Stomach (tissue), 9 donors: Measurements from ENCODE around the gene SMAD3. TPM values are rescaled to one million over a fixed set of nuclear protein-coding genes. Genes with fewer than 3 reads are reported as not detected.
"Not testable (repeated sequence)": the region's sequence is repeated elsewhere in the genome, so short reads cannot be mapped to it uniquely, and the experiment has no call there.

Experiments
- DNase-seq, 2 donors: peaks; one replicate each; pipeline versions ENCODE4 v3.0.0 to v3.0.0-alpha.2; 2013 to 2019
- H3K27ac ChIP-seq, 5 donors: fragments of 200-600 bp in 4 of 5; sonication (generic) in 4 of 5; one replicate each; pipeline ENCODE4 v1.5.1; 2013 to 2019; ENCODE audit warnings: mild to moderate bottlenecking in 1 of 5, moderate library complexity in 1 of 5
- H3K27me3 ChIP-seq, 3 donors: fragments of 200-600 bp; sonication (generic); one replicate each; pipeline ENCODE4 v1.5.1; 2017 to 2019; ENCODE audit warnings: mixed run types in 1 of 3
- H3K36me3 ChIP-seq, 4 donors: fragments of 200-600 bp; sonication (generic); 1 replicate in 3 of 4; 2 replicates in 1 of 4; pipeline ENCODE4 v1.5.1; 2016 to 2019
- H3K4me1 ChIP-seq, 4 donors: fragments of 200-600 bp; sonication (generic); one replicate each; pipeline ENCODE4 v1.5.1; 2016 to 2019
- H3K4me3 ChIP-seq, 4 donors: fragments of 200-600 bp; sonication (generic) in 3 of 4; one replicate each; pipeline ENCODE4 v1.5.1; 2016 to 2019; ENCODE audit warnings: mild to moderate bottlenecking in 1 of 4
- H3K9me3 ChIP-seq, 4 donors: fragments of 200-600 bp; sonication (generic); one replicate each; pipeline ENCODE4 v1.5.1; 2016 to 2019
- EP300 ChIP-seq: sonication (generic); formaldehyde crosslinking; IDR thresholded peaks from one replicate; pipeline ENCODE4 v1.6.1; 2017; ENCODE audit warnings: antibody characterized with exemption
- POLR2A ChIP-seq, 4 donors: fragments of 450-650 bp; IDR thresholded peaks; one replicate each; pipeline ENCODE4 v1.6.1; 2016; ENCODE audit warnings: antibody characterized with exemption in 4 of 4, control low read depth in 2 of 4, mild to moderate bottlenecking in 1 of 4, moderate library complexity in 1 of 4
- POLR2AphosphoS5 ChIP-seq, 3 donors: sonication (generic); formaldehyde crosslinking; IDR thresholded peaks; one replicate each; pipeline ENCODE4 v1.6.1; 2016; ENCODE audit warnings: antibody characterized with exemption in 3 of 3
- WGBS, 5 donors: extraction: QIAGEN DNeasy Blood & Tissue Kit in 3 of 5; methylation state at CpG; one replicate each; pipeline versions ENCODE4 v1.1.5 to v1.1.7; 2013 to 2018; 5-methylcytosine and 5-hydroxymethylcytosine counted together
- intact Hi-C: fragments of 100-400 bp; cut with DNase I; formaldehyde crosslinking; loops from one replicate; pipeline ENCODE4 v1.15.1; 2023; ENCODE audit warnings: low total_unique reads
- polyA plus RNA-seq, 3 donors: library from polyadenylated mRNA; stranded (reverse); fragments of 200-250 nt; gene quantifications; one replicate each; pipeline ENCODE4 v1.2.3, GENCODE V29; 2013
- total RNA-seq, 5 donors: library from RNA; depleted of rRNA; stranded (reverse); fragments of >200 nt; gene quantifications; one replicate each; pipeline versions ENCODE4 v1.1.0 to v1.2.3, GENCODE V29; 2014 to 2016
- TF ChIP-seq, protein P1 (sequence below), 7 experiments: fragments of 450-650 bp in 4 of 7; fragments of 200-600 bp in 3 of 7; sonication (generic) in 3 of 7; IDR thresholded peaks; one replicate each; pipeline ENCODE4 v1.5.1; 2016 to 2019; ENCODE audit warnings: antibody characterized with exemption in 7 of 7, control low read depth in 2 of 7, mild to moderate bottlenecking in 1 of 7
- donor health status: healthy with polysubstance abuse.
- donor health status: Bipolar disorder and iron deficiency.
- donor health status: healthy.

Gene SMAD3
- total and polyA plus RNA-seq, 8 donors = 6.8 to 103 (median 27.5) TPM

DNA sequence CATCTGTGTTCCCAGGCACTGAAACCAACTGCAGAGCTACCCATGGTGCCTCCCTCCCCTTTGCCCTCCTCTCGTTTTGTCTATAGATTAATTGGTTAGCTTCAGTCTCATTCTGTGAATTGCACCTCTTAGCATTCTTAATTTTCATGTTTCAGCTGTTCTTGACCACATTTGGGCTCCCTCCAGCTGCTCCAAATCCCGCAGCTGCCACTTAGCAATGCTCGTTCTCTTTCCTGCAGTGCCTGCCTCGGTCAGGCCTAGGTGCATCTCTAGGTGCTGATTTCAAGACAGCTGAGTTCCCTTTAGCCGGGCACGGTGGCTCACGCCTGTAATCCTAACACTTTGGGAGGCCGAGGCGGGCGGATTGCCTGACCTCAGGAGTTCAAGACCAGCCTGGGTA is 47.0 kb upstream of the SMAD3 start:
- intact Hi-C loops = no loop called here

DNA sequence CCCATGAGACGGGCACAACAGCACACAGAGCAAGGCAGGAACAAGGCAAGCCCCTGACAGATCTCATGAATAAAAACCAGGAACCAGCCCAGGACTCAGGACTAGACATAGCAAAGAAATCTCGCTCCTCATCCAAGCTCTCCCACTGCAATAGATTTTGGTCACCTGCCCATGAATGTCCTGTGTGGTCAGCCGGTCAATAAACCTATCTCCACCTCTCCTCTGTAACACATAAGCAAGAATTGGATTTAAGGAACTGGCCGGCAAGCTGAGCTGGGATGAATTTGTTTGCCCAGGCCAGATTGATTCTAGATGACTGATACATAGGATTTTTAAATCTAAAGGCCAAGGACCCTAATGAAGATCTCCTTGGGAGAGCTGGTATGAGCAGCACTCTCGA is 46.3 kb upstream of the SMAD3 start:
- H3K27ac ChIP-seq = no peak overlapping the region
- H3K4me1 ChIP-seq = peaks cover 5 to 21% (median 7%) of the 10 kb centered on the region in 4 donors
- intact Hi-C loops = no loop called here
- H3K27me3 ChIP-seq = no peaks in the 10 kb centered on the region
- no peaks in the 10 kb centered on the region for H3K9me3 ChIP-seq
- 77 to 87% (median 82%) methylated on average over 5 of the region's 5 CpGs for WGBS, 5 donors
- no peak overlapping the region for H3K4me3 ChIP-seq
- H3K36me3 ChIP-seq = no peaks in the 10 kb centered on the region
- TF ChIP-seq POLR2AphosphoS5 (IDR thresholded peaks at IDR 0.05) = no peak
- TF ChIP-seq POLR2A (IDR thresholded peaks at IDR 0.05) = no peak
- no peak for TF ChIP-seq EP300
- TF ChIP-seq, protein P1, sequence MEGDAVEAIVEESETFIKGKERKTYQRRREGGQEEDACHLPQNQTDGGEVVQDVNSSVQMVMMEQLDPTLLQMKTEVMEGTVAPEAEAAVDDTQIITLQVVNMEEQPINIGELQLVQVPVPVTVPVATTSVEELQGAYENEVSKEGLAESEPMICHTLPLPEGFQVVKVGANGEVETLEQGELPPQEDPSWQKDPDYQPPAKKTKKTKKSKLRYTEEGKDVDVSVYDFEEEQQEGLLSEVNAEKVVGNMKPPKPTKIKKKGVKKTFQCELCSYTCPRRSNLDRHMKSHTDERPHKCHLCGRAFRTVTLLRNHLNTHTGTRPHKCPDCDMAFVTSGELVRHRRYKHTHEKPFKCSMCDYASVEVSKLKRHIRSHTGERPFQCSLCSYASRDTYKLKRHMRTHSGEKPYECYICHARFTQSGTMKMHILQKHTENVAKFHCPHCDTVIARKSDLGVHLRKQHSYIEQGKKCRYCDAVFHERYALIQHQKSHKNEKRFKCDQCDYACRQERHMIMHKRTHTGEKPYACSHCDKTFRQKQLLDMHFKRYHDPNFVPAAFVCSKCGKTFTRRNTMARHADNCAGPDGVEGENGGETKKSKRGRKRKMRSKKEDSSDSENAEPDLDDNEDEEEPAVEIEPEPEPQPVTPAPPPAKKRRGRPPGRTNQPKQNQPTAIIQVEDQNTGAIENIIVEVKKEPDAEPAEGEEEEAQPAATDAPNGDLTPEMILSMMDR (IDR thresholded peaks at IDR 0.05) = no peak
- no peak for DNase-seq

More for the DNA sequence above, 47.0 kb upstream of the SMAD3 start:
- Histone ChIP-seq H3K27me3 (no peaks in the 10 kb centered on the region), H3K9me3 (no peaks in the 10 kb centered on the region), H3K27ac (no peak overlapping the region), H3K4me3 (no peak overlapping the region), H3K4me1 (peaks cover 0 to 15% (median 1%) of the 10 kb centered on the region in 4 donors), H3K36me3 (no peaks in the 10 kb centered on the region)
- no peak for DNase-seq
- WGBS, 5 donors = 87 to 94% (median 91%) methylated on average over 10 of the region's 10 CpGs
- TF ChIP-seq, protein P1 (IDR thresholded peaks at IDR 0.05) = no peak

DNA sequence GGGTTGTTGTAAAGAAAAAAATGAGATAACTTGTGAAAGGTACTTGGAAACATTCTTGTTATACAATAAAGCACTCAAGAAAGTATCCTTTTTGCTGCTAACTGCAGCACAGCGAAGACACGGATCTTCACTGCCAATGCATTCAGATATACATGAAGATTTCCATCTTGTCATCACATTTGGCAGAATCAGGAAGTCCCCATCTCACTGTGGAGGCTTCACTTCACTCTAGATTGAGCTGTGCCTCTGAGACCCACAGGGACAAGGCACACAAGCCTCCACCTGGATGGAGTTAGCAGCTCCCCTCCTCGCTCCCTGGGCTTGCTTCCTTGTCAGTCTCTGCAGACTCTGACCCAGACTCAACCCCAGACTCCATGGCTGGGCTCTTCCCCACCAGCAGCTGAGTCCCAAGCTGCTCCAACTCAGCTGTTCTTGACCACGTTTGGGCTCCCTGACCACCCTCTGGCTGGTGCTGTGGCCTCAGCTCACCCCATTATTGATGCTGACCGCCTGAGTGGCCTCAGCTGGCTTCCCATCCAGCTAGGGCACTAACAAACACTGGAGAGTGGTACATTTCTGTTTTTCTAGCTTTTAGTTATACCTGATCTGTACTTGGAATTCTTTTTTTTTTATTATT is 45.4 kb upstream of the SMAD3 start:
- WGBS, 5 donors = 65 to 89% (median 72%) methylated on average over 5 of the region's 5 CpGs
- Histone ChIP-seq H3K4me1 (peaks cover 15 to 31% (median 17%) of the 10 kb centered on the region in 4 donors), H3K27me3 (no peaks in the 10 kb centered on the region), H3K36me3 (no peaks in the 10 kb centered on the region), H3K4me3 (no peak overlapping the region), H3K27ac (no peak overlapping the region), H3K9me3 (no peaks in the 10 kb centered on the region)
- TF ChIP-seq EP300 (no peak), POLR2AphosphoS5 (IDR thresholded peaks at IDR 0.05) (no peak)
- DNase-seq = no peak
- intact Hi-C loops = no loop called here

DNA sequence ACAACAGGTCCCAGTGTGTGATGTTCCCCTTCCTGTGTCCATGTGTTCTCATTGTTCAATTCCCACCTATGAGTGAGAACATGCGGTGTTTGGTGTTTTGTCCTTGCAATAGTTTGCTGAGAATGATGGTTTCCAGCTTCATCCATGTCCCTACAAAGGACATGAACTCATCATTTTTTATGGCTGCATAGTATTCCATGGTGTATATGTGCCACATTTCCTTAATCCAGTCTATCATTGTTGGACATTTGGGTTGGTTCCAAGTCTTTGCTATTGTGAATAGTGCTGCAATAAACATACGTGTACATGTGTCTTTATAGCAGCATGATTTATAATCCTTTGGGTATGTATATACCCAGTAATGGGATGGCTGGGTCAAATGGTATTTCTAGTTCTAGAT is 44.7 kb upstream of the SMAD3 start:
- intact Hi-C loops, H3K27me3 ChIP-seq, H3K4me3 ChIP-seq, H3K27ac ChIP-seq, DNase-seq, H3K36me3 ChIP-seq, H3K9me3 ChIP-seq: not testable (repeated sequence)
- WGBS, 5 donors = 78 to 89% (median 85%) methylated on average over 1 to 2 of the region's 2 CpGs
- H3K4me1 ChIP-seq = peaks cover 21 to 37% (median 23%) of the 10 kb centered on the region in 4 donors

DNA sequence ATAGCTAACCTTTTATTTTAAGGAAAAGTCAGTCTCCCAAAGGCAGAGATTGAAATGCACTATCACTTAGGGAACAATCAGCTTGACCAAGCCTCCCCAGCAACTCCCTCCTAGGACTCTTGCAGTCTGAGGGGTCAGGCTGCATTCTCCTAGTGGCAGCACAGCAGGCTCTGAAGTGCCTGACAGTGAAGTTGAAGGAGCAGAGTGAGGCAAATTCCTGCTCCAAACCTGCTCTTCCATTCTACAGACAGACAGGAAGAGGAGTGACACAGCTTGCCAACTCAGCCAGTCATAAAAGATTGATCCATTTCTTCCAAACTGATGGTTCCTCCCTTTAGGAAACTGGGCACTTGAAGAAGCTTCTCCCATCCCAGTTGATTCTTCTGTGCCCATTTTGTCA is 43.9 kb upstream of the SMAD3 start:
- H3K4me1 ChIP-seq = peaks cover 29 to 45% (median 29%) of the 10 kb centered on the region in 4 donors
- no peaks in the 10 kb centered on the region for H3K27me3 ChIP-seq
- intact Hi-C loops = no loop called here
- H3K9me3 ChIP-seq = no peaks in the 10 kb centered on the region
- H3K36me3 ChIP-seq = no peaks in the 10 kb centered on the region
- H3K4me3 ChIP-seq = no peak overlapping the region
- no peak overlapping the region for H3K27ac ChIP-seq
- no peak for TF ChIP-seq EP300
- TF ChIP-seq, protein P1 (IDR thresholded peaks at IDR 0.05) = no peak
- no peak for TF ChIP-seq POLR2AphosphoS5 (IDR thresholded peaks at IDR 0.05)
- TF ChIP-seq POLR2A (IDR thresholded peaks at IDR 0.05) = no peak
- no peak for DNase-seq
